Measurements from ENCODE around the gene ADORA2A. TPM values are rescaled to one million over a fixed set of nuclear protein-coding genes. Genes with fewer than 3 reads are reported as not detected.

ADORA2A gene
- total and polyA plus RNA-seq, 2 donors, result 2.6 to 3.6 TPM

- no peaks in the 10 kb centered on the region for H3K4me1 ChIP-seq (ENCODE audit: insufficient read depth)
- H3K36me3 ChIP-seq (ENCODE audit: insufficient read depth), result no peaks in the 10 kb centered on the region
- 90% methylated on average over 19 of the region's 19 CpGs for WGBS
- no peak for DNase-seq (ENCODE audit: extremely low spot score)
- no peak overlapping the region for H3K27ac ChIP-seq (ENCODE audit: low read depth)
- no peak overlapping the region for H3K4me3 ChIP-seq (ENCODE audit: low read depth, low read length)
Measured at GRCh38 chr22:24426851-24427499, 424 bp upstream of the ADORA2A start.

- WGBS, result 77% methylated on average over 11 of the region's 11 CpGs
- no peak overlapping the region for H3K4me3 ChIP-seq (ENCODE audit: low read depth, low read length)
Measured at GRCh38 chr22:24428751-24429410, 1.5 kb downstream of the ADORA2A start.

DNA sequence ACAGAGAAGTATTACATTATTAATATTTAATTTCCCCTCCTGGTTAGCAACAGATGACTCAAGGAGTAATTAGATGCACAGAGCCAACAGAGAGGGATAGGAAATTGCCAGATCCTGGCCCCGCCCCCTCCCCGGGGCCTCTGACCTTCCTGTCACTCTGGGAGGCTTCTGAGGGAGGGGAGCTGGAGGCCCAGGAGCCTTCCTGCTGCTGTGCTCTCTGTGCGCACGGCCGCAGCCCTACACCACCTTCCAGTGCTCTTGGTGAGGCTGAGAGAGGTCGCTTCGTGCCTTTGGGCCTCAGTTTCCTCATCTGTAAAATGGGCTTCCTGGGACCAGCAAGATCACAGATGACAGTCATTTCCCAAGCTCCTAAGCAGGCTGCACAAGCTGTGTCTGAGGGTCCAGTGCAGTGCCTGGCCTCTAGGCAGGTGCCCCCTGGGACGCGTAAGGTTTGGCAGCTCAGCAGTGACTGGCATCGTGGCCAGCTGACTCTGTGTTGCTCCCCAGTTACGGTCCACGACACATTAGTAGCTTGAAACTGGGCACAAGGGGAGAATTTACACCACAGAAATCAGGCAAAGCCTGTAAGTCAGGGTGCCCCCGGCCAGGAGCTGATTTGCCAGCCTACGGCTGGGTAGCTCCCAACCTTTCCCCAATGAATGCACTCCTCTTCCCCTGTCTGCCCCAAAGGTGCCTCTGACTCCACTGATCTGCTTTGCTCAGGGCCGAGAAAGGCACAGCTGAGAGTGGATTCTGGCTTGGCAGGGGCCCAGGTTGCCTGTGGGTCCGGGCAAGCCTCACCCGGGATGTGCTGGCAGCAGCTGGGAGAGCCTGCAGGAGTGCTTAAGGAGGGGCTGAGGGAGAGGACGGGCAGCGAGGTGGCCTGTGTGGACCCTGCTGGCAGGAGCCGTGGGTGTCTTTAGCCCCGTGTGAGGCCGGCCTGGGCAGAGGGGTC is 2.3 kb downstream of the ADORA2A start:
- Histone ChIP-seq H3K4me1 (ENCODE audit: insufficient read depth) (peaks cover 2% of the 10 kb centered on the region), H3K27ac (ENCODE audit: low read depth) (no peak overlapping the region), H3K36me3 (ENCODE audit: insufficient read depth) (no peaks in the 10 kb centered on the region), H3K4me3 (ENCODE audit: low read depth, low read length) (no peak overlapping the region)
- 66% methylated on average over 22 of the region's 22 CpGs for WGBS
- DNase-seq (ENCODE audit: extremely low spot score), result no peak

More at GRCh38 chr22:24428751-24429410, 1.5 kb downstream of the ADORA2A start:
- no peak for DNase-seq (ENCODE audit: extremely low spot score)
- Histone ChIP-seq H3K4me1 (ENCODE audit: insufficient read depth) (peaks cover 1% of the 10 kb centered on the region), H3K36me3 (ENCODE audit: insufficient read depth) (no peaks in the 10 kb centered on the region), H3K27ac (ENCODE audit: low read depth) (no peak overlapping the region)

GRCh38 chr22:24430431-24431308 is 3.3 kb downstream of the ADORA2A start:
- no peaks in the 10 kb centered on the region for H3K36me3 ChIP-seq (ENCODE audit: insufficient read depth)
- H3K4me3 ChIP-seq (ENCODE audit: low read depth, low read length), result no peak overlapping the region
- WGBS, result 84% methylated on average over 14 of the region's 14 CpGs
- peaks cover 2% of the 10 kb centered on the region for H3K4me1 ChIP-seq (ENCODE audit: insufficient read depth)
- H3K27ac ChIP-seq (ENCODE audit: low read depth), result no peak overlapping the region
- DNase-seq (ENCODE audit: extremely low spot score), result no peak

DNA sequence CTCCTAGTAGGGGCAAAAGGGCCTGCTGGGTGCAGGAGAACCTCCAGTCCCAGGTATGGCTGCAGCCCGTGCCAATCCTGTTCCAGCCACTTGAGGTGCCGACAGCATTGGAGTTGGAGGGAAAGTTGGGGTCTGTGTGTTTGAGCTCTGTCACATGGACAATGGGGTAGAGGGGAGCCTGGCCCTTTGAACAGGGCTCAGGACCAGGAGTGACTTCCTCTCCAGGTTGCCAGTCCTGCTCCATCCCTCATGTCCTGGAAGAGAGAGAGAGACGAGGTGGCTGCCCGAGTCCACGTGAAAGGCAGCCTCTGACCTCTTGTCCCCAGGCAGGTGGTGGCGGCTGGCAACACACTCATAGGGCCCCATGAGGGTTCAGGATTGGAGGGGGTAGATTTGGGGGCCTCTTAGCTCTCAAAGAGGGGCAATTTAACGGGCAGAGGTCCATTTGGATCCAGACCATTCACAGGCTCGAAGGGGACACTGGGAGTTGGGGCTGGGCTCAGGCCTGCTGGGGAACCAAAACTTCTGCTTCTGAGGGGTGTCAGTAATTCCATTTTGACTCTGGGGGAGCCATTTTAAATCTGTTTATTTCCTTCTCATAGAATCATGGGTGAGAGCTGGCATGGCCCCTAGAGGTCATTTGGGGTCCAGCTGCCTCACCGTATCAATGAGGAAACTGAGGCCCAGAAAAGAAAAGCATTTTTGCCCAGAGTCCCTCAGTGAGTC is 4.1 kb downstream of the ADORA2A start:
- H3K4me1 ChIP-seq (ENCODE audit: insufficient read depth), result peaks cover 2% of the 10 kb centered on the region
- no peaks in the 10 kb centered on the region for H3K36me3 ChIP-seq (ENCODE audit: insufficient read depth)
- no peak overlapping the region for H3K4me3 ChIP-seq (ENCODE audit: low read depth, low read length)
- DNase-seq (ENCODE audit: extremely low spot score), result no peak
- WGBS, result 89% methylated on average over 9 of the region's 9 CpGs
- H3K27ac ChIP-seq (ENCODE audit: low read depth), result no peak overlapping the region

DNA sequence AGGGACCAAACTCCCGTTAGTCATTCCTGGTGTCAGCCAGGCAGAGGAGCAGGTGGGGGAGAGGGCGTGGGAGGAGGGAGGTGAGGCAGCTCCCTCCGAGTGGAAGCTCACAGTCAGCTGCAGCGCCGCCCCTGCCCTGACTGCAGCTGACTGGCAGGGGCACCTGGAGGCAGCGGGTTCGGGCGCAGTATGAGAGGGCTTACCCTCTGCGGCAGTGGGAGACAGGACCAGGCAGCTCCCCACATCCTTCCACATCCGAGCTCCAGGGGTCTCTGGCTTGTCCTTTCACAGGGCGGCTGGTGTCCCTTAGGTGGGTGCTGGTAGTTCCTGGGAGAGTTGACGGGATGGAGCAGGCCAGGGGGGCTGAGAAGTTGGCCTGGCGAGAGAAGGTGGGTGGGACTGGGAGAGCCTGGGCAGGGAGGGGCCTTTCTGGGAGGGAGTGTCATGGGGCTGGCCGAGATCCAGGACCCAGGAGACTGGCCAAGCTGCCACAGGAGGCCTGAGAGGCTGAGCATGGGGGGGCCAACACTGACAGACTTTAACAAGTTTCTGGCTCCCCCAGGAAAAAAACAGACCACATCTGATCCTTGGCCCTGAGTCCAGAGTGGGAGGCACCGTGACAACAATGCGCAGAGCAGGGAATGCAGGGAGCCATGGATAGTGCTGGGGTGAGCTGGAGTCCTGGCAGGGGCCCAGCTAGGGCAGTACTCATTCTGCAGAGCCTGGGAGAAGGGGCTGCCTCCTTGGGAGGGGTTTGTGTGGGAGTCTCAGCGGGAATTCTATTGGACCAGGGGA is 4.9 kb downstream of the ADORA2A start:
- no peaks in the 10 kb centered on the region for H3K36me3 ChIP-seq (ENCODE audit: insufficient read depth)
- WGBS, result 57% methylated on average over 17 of the region's 17 CpGs
- peak; percentile 25 for DNase-seq (ENCODE audit: extremely low spot score)
- H3K27ac ChIP-seq (ENCODE audit: low read depth), result no peak overlapping the region
- no peak overlapping the region for H3K4me3 ChIP-seq (ENCODE audit: low read depth, low read length)
- H3K4me1 ChIP-seq (ENCODE audit: insufficient read depth), result peaks cover 2% of the 10 kb centered on the region

DNA sequence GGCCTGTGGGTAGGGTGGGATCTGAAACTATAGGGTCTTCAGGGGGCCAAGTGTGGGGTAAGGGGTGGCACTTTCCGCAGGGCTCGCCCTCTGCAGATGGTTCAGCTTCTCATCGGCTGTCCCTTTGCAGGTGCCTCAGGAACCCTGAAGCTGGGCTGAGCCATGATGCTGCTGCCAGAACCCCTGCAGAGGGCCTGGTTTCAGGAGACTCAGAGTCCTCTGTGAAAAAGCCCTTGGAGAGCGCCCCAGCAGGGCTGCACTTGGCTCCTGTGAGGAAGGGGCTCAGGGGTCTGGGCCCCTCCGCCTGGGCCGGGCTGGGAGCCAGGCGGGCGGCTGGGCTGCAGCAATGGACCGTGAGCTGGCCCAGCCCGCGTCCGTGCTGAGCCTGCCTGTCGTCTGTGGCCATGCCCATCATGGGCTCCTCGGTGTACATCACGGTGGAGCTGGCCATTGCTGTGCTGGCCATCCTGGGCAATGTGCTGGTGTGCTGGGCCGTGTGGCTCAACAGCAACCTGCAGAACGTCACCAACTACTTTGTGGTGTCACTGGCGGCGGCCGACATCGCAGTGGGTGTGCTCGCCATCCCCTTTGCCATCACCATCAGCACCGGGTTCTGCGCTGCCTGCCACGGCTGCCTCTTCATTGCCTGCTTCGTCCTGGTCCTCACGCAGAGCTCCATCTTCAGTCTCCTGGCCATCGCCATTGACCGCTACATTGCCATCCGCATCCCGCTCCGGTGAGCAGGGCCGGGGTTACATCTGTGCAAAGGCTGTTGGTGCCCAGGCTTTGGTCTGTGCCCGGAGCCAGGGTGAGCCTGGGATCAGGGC is 5.8 kb downstream of the ADORA2A start:
- 91% methylated on average over 34 of the region's 34 CpGs for WGBS
- H3K27ac ChIP-seq (ENCODE audit: low read depth), result no peak overlapping the region
- no peak for DNase-seq (ENCODE audit: extremely low spot score)
- no peaks in the 10 kb centered on the region for H3K36me3 ChIP-seq (ENCODE audit: insufficient read depth)
- H3K4me3 ChIP-seq (ENCODE audit: low read depth, low read length), result no peak overlapping the region
- peaks cover 2% of the 10 kb centered on the region for H3K4me1 ChIP-seq (ENCODE audit: insufficient read depth)

DNA sequence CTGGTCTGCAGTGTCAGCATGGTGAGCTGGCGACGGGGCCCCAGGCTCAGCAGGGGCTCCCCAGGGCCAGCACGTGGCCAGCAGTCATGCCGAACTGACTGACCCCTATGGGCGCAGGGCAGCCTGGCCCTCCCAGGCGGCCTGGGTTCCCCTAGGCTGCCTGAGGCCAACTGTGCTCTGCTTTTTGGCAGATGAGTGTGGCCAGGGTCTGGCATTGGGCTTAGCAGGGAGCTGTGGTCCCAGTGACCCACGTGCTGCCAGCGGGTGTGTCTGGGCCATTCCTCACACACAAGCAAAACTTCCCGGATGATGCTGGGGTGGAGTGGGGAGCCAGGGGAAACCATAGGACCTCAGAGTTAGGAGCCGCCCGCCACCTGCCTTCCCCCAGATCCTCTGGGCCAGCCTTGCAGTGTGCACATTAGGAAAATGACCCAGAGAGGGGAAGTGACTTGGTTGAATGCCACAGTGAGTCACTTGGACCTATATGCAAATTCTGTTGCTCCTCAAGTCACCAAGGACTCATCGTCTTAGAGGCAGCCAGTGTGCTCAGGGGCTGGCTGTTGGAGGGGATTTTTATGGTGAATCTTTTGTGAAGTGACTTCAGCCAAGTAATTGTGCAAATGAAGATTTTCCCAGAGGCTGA is 6.5 kb downstream of the ADORA2A start:
- no peak for DNase-seq (ENCODE audit: extremely low spot score)
- peaks cover 2% of the 10 kb centered on the region for H3K4me1 ChIP-seq (ENCODE audit: insufficient read depth)
- no peak overlapping the region for H3K27ac ChIP-seq (ENCODE audit: low read depth)
- no peaks in the 10 kb centered on the region for H3K36me3 ChIP-seq (ENCODE audit: insufficient read depth)
- 81% methylated on average over 12 of the region's 12 CpGs for WGBS
- H3K4me3 ChIP-seq (ENCODE audit: low read depth, low read length), result no peak overlapping the region

GRCh38 chr22:24434471-24435322 is 7.3 kb downstream of the ADORA2A start:
- Histone ChIP-seq H3K4me1 (ENCODE audit: insufficient read depth) (peaks cover 2% of the 10 kb centered on the region), H3K36me3 (ENCODE audit: insufficient read depth) (no peaks in the 10 kb centered on the region), H3K27ac (ENCODE audit: low read depth) (no peak overlapping the region), H3K4me3 (ENCODE audit: low read depth, low read length) (no peak overlapping the region)
- 65% methylated on average over 16 of the region's 16 CpGs for WGBS
- peak; percentile 35 for DNase-seq (ENCODE audit: extremely low spot score)

GRCh38 chr22:24435323-24435645 is 7.9 kb downstream of the ADORA2A start:
- Histone ChIP-seq H3K36me3 (ENCODE audit: insufficient read depth) (no peaks in the 10 kb centered on the region), H3K27ac (ENCODE audit: low read depth) (no peak overlapping the region), H3K4me3 (ENCODE audit: low read depth, low read length) (no peak overlapping the region), H3K4me1 (ENCODE audit: insufficient read depth) (peaks cover 2% of the 10 kb centered on the region)
- 91% methylated on average over 2 of the region's 2 CpGs for WGBS
- no peak for DNase-seq (ENCODE audit: extremely low spot score)

Measured in urinary bladder (tissue), 4 donors.